ENCODE measurements around the gene NPC1. TPM values are rescaled to one million over a fixed set of nuclear protein-coding genes. Genes with fewer than 3 reads are reported as not detected.

Gene NPC1
- total RNA-seq, 2 donors from 2014 or later: 43.6 to 44.9 TPM

GRCh38 chr18:23531912-23532311 lies 54.4 kb downstream of the NPC1 start:
- no peak overlapping the region for H3K4me3 Mint-ChIP-seq
- H3K36me3 Mint-ChIP-seq (ENCODE audit: low read depth): peaks cover 86% of the 10 kb centered on the region
- no peaks in the 10 kb centered on the region for H3K9me3 Mint-ChIP-seq
- DNase-seq: no peak
- no peak overlapping the region for H3K27ac Mint-ChIP-seq
- H3K9ac ChIP-seq (ENCODE audit: extremely low read depth, low read length, poor library complexity, severe bottlenecking): no peak overlapping the region
- peak overlapping the region; percentile 32 for H3K27ac ChIP-seq (ENCODE audit: low read depth, low read length)
- no peaks in the 10 kb centered on the region for H3K27me3 ChIP-seq (ENCODE audit: control insufficient read depth, insufficient read depth, low read length, poor library complexity, severe bottlenecking)
- WGBS, 2 experiments (ENCODE audit: insufficient coverage in 1 of 2, insufficient read length in 1 of 2): 97 to 99% methylated on average over 12 to 13 of the region's 13 CpGs
- H3K4me1 ChIP-seq (ENCODE audit: control insufficient read depth, insufficient read depth, low read length): no peaks in the 10 kb centered on the region
- H3K27me3 Mint-ChIP-seq (ENCODE audit: insufficient read depth): no peaks in the 10 kb centered on the region
- H3K36me3 ChIP-seq (ENCODE audit: control insufficient read depth, insufficient read depth, low read length): peaks cover 93% of the 10 kb centered on the region
- TF ChIP-seq CTCF (conservative IDR thresholded peaks at IDR 0.05): no peak
- no peaks in the 10 kb centered on the region for H3K4me1 Mint-ChIP-seq
- H3K9me3 ChIP-seq (ENCODE audit: control insufficient read depth, low read length): no peaks in the 10 kb centered on the region
- H3K4me3 ChIP-seq (ENCODE audit: low read length): no peak overlapping the region

- no peak overlapping the region for H3K9ac ChIP-seq (ENCODE audit: extremely low read depth, low read length, poor library complexity, severe bottlenecking)
- no peaks in the 10 kb centered on the region for H3K9me3 Mint-ChIP-seq
- no peak overlapping the region for H3K27ac ChIP-seq (ENCODE audit: low read depth, low read length)
- H3K9me3 ChIP-seq (ENCODE audit: control insufficient read depth, low read length): no peaks in the 10 kb centered on the region
- DNase-seq: no peak
- H3K27ac Mint-ChIP-seq: peak overlapping the region; percentile 15
- peaks cover 85% of the 10 kb centered on the region for H3K36me3 Mint-ChIP-seq (ENCODE audit: low read depth)
- H3K27me3 ChIP-seq (ENCODE audit: control insufficient read depth, insufficient read depth, low read length, poor library complexity, severe bottlenecking): no peaks in the 10 kb centered on the region
- H3K4me1 ChIP-seq (ENCODE audit: control insufficient read depth, insufficient read depth, low read length): no peaks in the 10 kb centered on the region
- TF ChIP-seq CTCF (conservative IDR thresholded peaks at IDR 0.05): no peak
- H3K27me3 Mint-ChIP-seq (ENCODE audit: insufficient read depth): no peaks in the 10 kb centered on the region
- no peak overlapping the region for H3K4me3 Mint-ChIP-seq
- no peak overlapping the region for H3K4me3 ChIP-seq (ENCODE audit: low read length)
- peaks cover 92% of the 10 kb centered on the region for H3K36me3 ChIP-seq (ENCODE audit: control insufficient read depth, insufficient read depth, low read length)
- no peaks in the 10 kb centered on the region for H3K4me1 Mint-ChIP-seq
- WGBS, 2 experiments (ENCODE audit: insufficient coverage in 1 of 2, insufficient read length in 1 of 2): 93 to 98% methylated on average over 7 of the region's 7 CpGs
These were observed 56.1 kb downstream of the NPC1 start for GRCh38 chr18:23530195-23530594.

GRCh38 chr18:23529604-23530003 lies 56.7 kb downstream of the NPC1 start:
- H3K36me3 Mint-ChIP-seq (ENCODE audit: low read depth): peaks cover 81% of the 10 kb centered on the region
- Histone ChIP-seq H3K4me1 (ENCODE audit: control insufficient read depth, insufficient read depth, low read length) (no peaks in the 10 kb centered on the region), H3K36me3 (ENCODE audit: control insufficient read depth, insufficient read depth, low read length) (peaks cover 87% of the 10 kb centered on the region), H3K27me3 (ENCODE audit: control insufficient read depth, insufficient read depth, low read length, poor library complexity, severe bottlenecking) (no peaks in the 10 kb centered on the region), H3K9ac (ENCODE audit: extremely low read depth, low read length, poor library complexity, severe bottlenecking) (no peak overlapping the region), H3K4me3 (ENCODE audit: low read length) (no peak overlapping the region), H3K9me3 (ENCODE audit: control insufficient read depth, low read length) (no peaks in the 10 kb centered on the region), H3K27ac (ENCODE audit: low read depth, low read length) (no peak overlapping the region)
- no peak for TF ChIP-seq CTCF (conservative IDR thresholded peaks at IDR 0.05)
- H3K27ac Mint-ChIP-seq: peak overlapping the region; percentile 9
- no peaks in the 10 kb centered on the region for H3K9me3 Mint-ChIP-seq
- H3K4me3 Mint-ChIP-seq: no peak overlapping the region
- no peak for DNase-seq
- 92 to 100% methylated on average over 3 of the region's 3 CpGs for WGBS, 2 experiments (ENCODE audit: insufficient coverage in 1 of 2, insufficient read length in 1 of 2)
- no peaks in the 10 kb centered on the region for H3K4me1 Mint-ChIP-seq
- H3K27me3 Mint-ChIP-seq (ENCODE audit: insufficient read depth): no peaks in the 10 kb centered on the region

Data from endodermal cell (in vitro differentiated cells).